ENCODE measurements around the gene PSMD1.

Gene PSMD1

GRCh38 chr2:231100990-231101389, 44.3 kb downstream of the PSMD1 start:
- no peak overlapping the region for H3K9ac ChIP-seq (ENCODE audit: low read depth, low read length)
- peaks cover 4% of the 10 kb centered on the region; the same call in 1 of the 2 replicates for H3K9me3 ChIP-seq (ENCODE audit: insufficient read depth, low read depth, low read length)
- peaks cover 55% of the 10 kb centered on the region for H3K36me3 ChIP-seq (ENCODE audit: insufficient read depth, low read depth, low read length)
- no peak overlapping the region for H3K4me3 ChIP-seq (ENCODE audit: low read length)
- no peaks in the 10 kb centered on the region for H3K4me1 ChIP-seq (ENCODE audit: insufficient read depth, low read length)
- no peak overlapping the region for H3K27ac ChIP-seq (ENCODE audit: low read length)
- no peaks in the 10 kb centered on the region for H3K27me3 ChIP-seq (ENCODE audit: insufficient read depth, low read length)

GRCh38 chr2:231102772-231103171, 46.1 kb downstream of the PSMD1 start:
- peaks cover 4% of the 10 kb centered on the region; the same call in 1 of the 2 replicates for H3K9me3 ChIP-seq (ENCODE audit: insufficient read depth, low read depth, low read length)
- no peak overlapping the region for H3K9ac ChIP-seq (ENCODE audit: low read depth, low read length)
- no peak overlapping the region for H3K27ac ChIP-seq (ENCODE audit: low read length)
- no peaks in the 10 kb centered on the region for H3K4me1 ChIP-seq (ENCODE audit: insufficient read depth, low read length)
- no peak overlapping the region for H3K4me3 ChIP-seq (ENCODE audit: low read length)
- no peaks in the 10 kb centered on the region for H3K27me3 ChIP-seq (ENCODE audit: insufficient read depth, low read length)
- peaks cover 50% of the 10 kb centered on the region for H3K36me3 ChIP-seq (ENCODE audit: insufficient read depth, low read depth, low read length)

- Histone ChIP-seq H3K27ac (ENCODE audit: low read length) (no peak overlapping the region), H3K4me3 (ENCODE audit: low read length) (no peak overlapping the region), H3K9me3 (ENCODE audit: insufficient read depth, low read depth, low read length) (peaks cover 4% of the 10 kb centered on the region; the same call in 1 of the 2 replicates), H3K36me3 (ENCODE audit: insufficient read depth, low read depth, low read length) (peaks cover 57% of the 10 kb centered on the region), H3K27me3 (ENCODE audit: insufficient read depth, low read length) (no peaks in the 10 kb centered on the region), H3K9ac (ENCODE audit: low read depth, low read length) (no peak overlapping the region), H3K4me1 (ENCODE audit: insufficient read depth, low read length) (no peaks in the 10 kb centered on the region)
These were observed 47.5 kb downstream of the PSMD1 start for GRCh38 chr2:231104115-231104713.

GRCh38 chr2:231110551-231110950, 53.9 kb downstream of the PSMD1 start:
- Histone ChIP-seq H3K9me3 (ENCODE audit: insufficient read depth, low read depth, low read length) (no peaks in the 10 kb centered on the region), H3K27ac (ENCODE audit: low read length) (no peak overlapping the region), H3K9ac (ENCODE audit: low read depth, low read length) (no peak overlapping the region), H3K4me3 (ENCODE audit: low read length) (no peak overlapping the region), H3K27me3 (ENCODE audit: insufficient read depth, low read length) (no peaks in the 10 kb centered on the region), H3K4me1 (ENCODE audit: insufficient read depth, low read length) (peaks cover 17% of the 10 kb centered on the region), H3K36me3 (ENCODE audit: insufficient read depth, low read depth, low read length) (peaks cover 47% of the 10 kb centered on the region)

GRCh38 chr2:231111987-231112386, 55.3 kb downstream of the PSMD1 start:
- Histone ChIP-seq H3K9ac (ENCODE audit: low read depth, low read length) (no peak overlapping the region), H3K4me1 (ENCODE audit: insufficient read depth, low read length) (peaks cover 22% of the 10 kb centered on the region), H3K27ac (ENCODE audit: low read length) (no peak overlapping the region), H3K4me3 (ENCODE audit: low read length) (no peak overlapping the region), H3K36me3 (ENCODE audit: insufficient read depth, low read depth, low read length) (peaks cover 39% of the 10 kb centered on the region), H3K27me3 (ENCODE audit: insufficient read depth, low read length) (no peaks in the 10 kb centered on the region), H3K9me3 (ENCODE audit: insufficient read depth, low read depth, low read length) (no peaks in the 10 kb centered on the region)

- H3K9ac ChIP-seq (ENCODE audit: low read depth, low read length): no peak overlapping the region
- no peaks in the 10 kb centered on the region for H3K27me3 ChIP-seq (ENCODE audit: insufficient read depth, low read length)
- H3K36me3 ChIP-seq (ENCODE audit: insufficient read depth, low read depth, low read length): peaks cover 30% of the 10 kb centered on the region
- H3K9me3 ChIP-seq (ENCODE audit: insufficient read depth, low read depth, low read length): no peaks in the 10 kb centered on the region
- H3K4me3 ChIP-seq (ENCODE audit: low read length): no peak overlapping the region
- H3K4me1 ChIP-seq (ENCODE audit: insufficient read depth, low read length): peaks cover 22% of the 10 kb centered on the region
- no peak overlapping the region for H3K27ac ChIP-seq (ENCODE audit: low read length)
These were observed 56.8 kb downstream of the PSMD1 start for GRCh38 chr2:231113489-231113888.

GRCh38 chr2:231115651-231116050, 59.0 kb downstream of the PSMD1 start:
- Histone ChIP-seq H3K9me3 (ENCODE audit: insufficient read depth, low read depth, low read length) (no peaks in the 10 kb centered on the region), H3K4me1 (ENCODE audit: insufficient read depth, low read length) (peaks cover 22% of the 10 kb centered on the region), H3K36me3 (ENCODE audit: insufficient read depth, low read depth, low read length) (peaks cover 13% of the 10 kb centered on the region; the same call in 1 of the 2 replicates), H3K27ac (ENCODE audit: low read length) (no peak overlapping the region), H3K9ac (ENCODE audit: low read depth, low read length) (no peak overlapping the region), H3K27me3 (ENCODE audit: insufficient read depth, low read length) (no peaks in the 10 kb centered on the region), H3K4me3 (ENCODE audit: low read length) (no peak overlapping the region)

- Histone ChIP-seq H3K9me3 (ENCODE audit: insufficient read depth, low read depth, low read length) (no peaks in the 10 kb centered on the region), H3K36me3 (ENCODE audit: insufficient read depth, low read depth, low read length) (peaks cover 4% of the 10 kb centered on the region; the same call in 1 of the 2 replicates), H3K4me3 (ENCODE audit: low read length) (no peak overlapping the region), H3K9ac (ENCODE audit: low read depth, low read length) (no peak overlapping the region), H3K27me3 (ENCODE audit: insufficient read depth, low read length) (no peaks in the 10 kb centered on the region), H3K27ac (ENCODE audit: low read length) (no peak overlapping the region), H3K4me1 (ENCODE audit: insufficient read depth, low read length) (peaks cover 22% of the 10 kb centered on the region)
These were observed 60.5 kb downstream of the PSMD1 start for GRCh38 chr2:231117148-231117547.

GRCh38 chr2:231117922-231118613, 61.4 kb downstream of the PSMD1 start:
- H3K36me3 ChIP-seq (ENCODE audit: insufficient read depth, low read depth, low read length): peaks cover 4% of the 10 kb centered on the region; the same call in 1 of the 2 replicates
- no peaks in the 10 kb centered on the region for H3K27me3 ChIP-seq (ENCODE audit: insufficient read depth, low read length)
- no peaks in the 10 kb centered on the region for H3K9me3 ChIP-seq (ENCODE audit: insufficient read depth, low read depth, low read length)
- H3K27ac ChIP-seq (ENCODE audit: low read length): no peak overlapping the region
- no peak overlapping the region for H3K9ac ChIP-seq (ENCODE audit: low read depth, low read length)
- peaks cover 23% of the 10 kb centered on the region for H3K4me1 ChIP-seq (ENCODE audit: insufficient read depth, low read length)
- no peak overlapping the region for H3K4me3 ChIP-seq (ENCODE audit: low read length)

- no peaks in the 10 kb centered on the region for H3K9me3 ChIP-seq (ENCODE audit: insufficient read depth, low read depth, low read length)
- H3K36me3 ChIP-seq (ENCODE audit: insufficient read depth, low read depth, low read length): peaks cover 4% of the 10 kb centered on the region; the same call in 1 of the 2 replicates
- H3K9ac ChIP-seq (ENCODE audit: low read depth, low read length): no peak overlapping the region
- no peak overlapping the region for H3K4me3 ChIP-seq (ENCODE audit: low read length)
- H3K4me1 ChIP-seq (ENCODE audit: insufficient read depth, low read length): peaks cover 27% of the 10 kb centered on the region
- H3K27ac ChIP-seq (ENCODE audit: low read length): no peak overlapping the region
- no peaks in the 10 kb centered on the region for H3K27me3 ChIP-seq (ENCODE audit: insufficient read depth, low read length)
These were observed 61.9 kb downstream of the PSMD1 start for GRCh38 chr2:231118614-231118942.

- Histone ChIP-seq H3K27me3 (ENCODE audit: insufficient read depth, low read length) (no peaks in the 10 kb centered on the region), H3K9me3 (ENCODE audit: insufficient read depth, low read depth, low read length) (no peaks in the 10 kb centered on the region), H3K27ac (ENCODE audit: low read length) (no peak overlapping the region), H3K9ac (ENCODE audit: low read depth, low read length) (0 out of 2 replicates have a peak overlapping the region, but pooled peaks have one; percentile 6), H3K4me1 (ENCODE audit: insufficient read depth, low read length) (peaks cover 22% of the 10 kb centered on the region), H3K36me3 (ENCODE audit: insufficient read depth, low read depth, low read length) (peaks cover 4% of the 10 kb centered on the region; the same call in 1 of the 2 replicates), H3K4me3 (ENCODE audit: low read length) (no peak overlapping the region)
These were observed 66.8 kb downstream of the PSMD1 start for GRCh38 chr2:231123362-231123898.
